Endothelial cell of hepatic sinusoid (primary cell): Measurements from ENCODE around the gene SGO2.
"Not testable (repeated sequence)": the region's sequence is repeated elsewhere in the genome, so short reads cannot be mapped to it uniquely, and the experiment has no call there.

ENCODE experiments used
- in situ Hi-C: cut with HindIII; loops from 2 replicates; pipeline ENCODE4 v1.10.0; 2017; ENCODE audit warnings: low sequenced_read_pairs

SGO2 gene

DNA sequence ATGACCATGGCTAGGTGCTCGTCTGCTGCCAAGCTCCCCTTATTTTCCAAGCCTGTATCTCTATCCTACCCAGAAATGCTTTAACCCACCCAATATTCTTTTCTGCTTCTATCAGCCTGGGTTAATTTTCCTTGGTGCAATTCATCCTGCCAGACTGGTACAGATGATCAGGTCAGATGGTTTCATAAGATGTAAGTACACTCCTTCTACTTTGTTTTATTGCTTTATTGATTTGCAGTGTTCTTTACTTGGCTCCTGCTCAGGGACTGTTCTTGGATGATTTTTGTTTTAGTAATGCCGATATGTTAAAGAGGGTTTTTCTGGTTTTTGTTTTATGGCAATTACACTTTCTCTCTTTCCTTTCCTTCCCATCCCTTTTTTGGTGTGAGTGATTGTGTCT lies 2.4 kb upstream of the SGO2 start:
- in situ Hi-C loops = no loop called here

- in situ Hi-C loops = no loop called here
Measured at GRCh38 chr2:200525066-200525465, 941 bp upstream of the SGO2 start.

GRCh38 chr2:200525551-200525881 lies 491 bp upstream of the SGO2 start:
- in situ Hi-C loops = no loop called here

DNA sequence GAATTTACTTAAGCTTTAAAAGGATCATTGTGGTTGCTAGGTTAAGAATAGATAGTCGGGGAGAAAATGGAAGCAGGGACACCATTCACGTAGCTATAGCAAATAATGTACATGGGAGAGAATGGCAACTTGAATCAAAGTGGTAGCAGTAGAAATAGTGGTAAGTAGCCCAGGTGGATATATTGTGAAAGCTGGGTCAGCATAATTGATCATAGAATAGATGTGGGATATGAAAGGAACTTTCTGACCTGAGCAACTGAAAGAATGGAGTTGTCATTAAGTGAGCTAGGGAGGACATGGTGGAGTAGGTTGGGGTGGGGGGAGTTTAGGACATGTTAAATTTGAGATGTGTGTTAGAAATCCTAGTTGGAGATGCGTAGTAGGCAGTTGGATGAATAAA lies 2.2 kb downstream of the SGO2 start:
- in situ Hi-C loops = no loop called here

GRCh38 chr2:200533754-200534153 lies 7.7 kb downstream of the SGO2 start:
- in situ Hi-C loops = no loop called here

GRCh38 chr2:200534572-200534971 lies 8.6 kb downstream of the SGO2 start:
- in situ Hi-C loops = no loop called here

DNA sequence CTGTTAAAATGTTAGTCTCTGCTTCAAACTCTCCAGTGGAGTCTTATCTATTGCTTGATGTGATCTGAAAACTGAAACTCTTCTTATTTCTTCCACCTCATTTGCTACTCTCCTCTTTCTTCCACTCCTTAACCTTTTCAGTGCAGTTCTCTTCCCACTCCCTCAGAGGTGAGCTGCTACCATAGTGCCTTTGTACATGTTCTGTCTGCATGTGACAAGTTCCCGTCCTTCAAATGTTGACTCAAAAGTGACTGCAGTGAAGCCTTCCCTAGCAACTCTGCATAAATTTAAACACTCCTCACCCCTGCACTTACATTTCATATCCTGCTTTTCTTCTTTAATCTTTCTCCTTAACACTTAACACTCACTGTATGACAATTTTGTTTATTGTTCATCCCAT lies 12.1 kb downstream of the SGO2 start:
- in situ Hi-C loops = loop anchor here (5.0 kb wide), 1 partner anchor 44 kb away; no protein-coding TSS in a partner anchor

- in situ Hi-C loops = no loop called here
Measured at GRCh38 chr2:200540793-200541192, 14.8 kb downstream of the SGO2 start.

GRCh38 chr2:200566596-200566995 lies 40.6 kb downstream of the SGO2 start:
- in situ Hi-C loops = not testable (repeated sequence)

GRCh38 chr2:200567932-200568331 lies 41.9 kb downstream of the SGO2 start:
- in situ Hi-C loops = no loop called here

GRCh38 chr2:200575957-200576356 lies 50.0 kb downstream of the SGO2 start:
- in situ Hi-C loops = no loop called here

DNA sequence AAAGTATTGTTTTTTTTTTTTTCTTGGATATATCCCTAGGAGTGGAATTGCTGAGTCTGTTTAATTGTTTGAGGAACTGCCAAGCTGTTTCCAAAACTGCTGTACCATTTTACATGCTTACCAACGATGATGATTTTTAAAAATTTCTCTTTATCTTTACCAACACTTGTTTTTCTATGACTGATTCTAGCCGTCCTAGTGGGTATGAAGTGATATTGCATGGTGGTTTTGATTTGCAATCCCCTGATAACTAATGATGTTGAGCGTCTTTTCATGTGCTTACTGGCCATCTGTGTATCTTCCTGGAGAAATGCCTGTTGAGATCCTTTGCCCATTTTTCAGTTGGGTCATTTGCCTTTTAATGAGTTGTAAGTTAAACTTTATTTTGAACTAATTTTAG lies 51.0 kb downstream of the SGO2 start:
- in situ Hi-C loops = no loop called here

DNA sequence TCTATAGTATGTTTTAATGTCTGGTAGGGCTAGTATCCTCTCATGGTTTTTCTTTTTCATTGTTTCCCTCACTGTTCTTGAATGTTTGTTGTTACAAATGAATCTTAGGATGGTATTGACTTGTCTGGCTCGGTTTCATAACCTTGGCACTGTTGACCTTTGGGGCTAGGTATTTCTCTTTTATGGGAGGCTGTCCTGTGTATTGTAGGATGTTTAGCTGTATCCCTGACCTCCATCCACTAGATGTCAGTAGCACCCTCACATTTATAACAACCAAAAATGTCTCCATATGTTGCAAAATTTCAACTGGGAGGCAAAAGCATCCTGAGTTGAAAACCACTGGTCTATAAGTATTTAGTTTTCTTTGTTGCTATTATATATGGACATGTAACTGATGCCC lies 52.8 kb downstream of the SGO2 start:
- in situ Hi-C loops = no loop called here

DNA sequence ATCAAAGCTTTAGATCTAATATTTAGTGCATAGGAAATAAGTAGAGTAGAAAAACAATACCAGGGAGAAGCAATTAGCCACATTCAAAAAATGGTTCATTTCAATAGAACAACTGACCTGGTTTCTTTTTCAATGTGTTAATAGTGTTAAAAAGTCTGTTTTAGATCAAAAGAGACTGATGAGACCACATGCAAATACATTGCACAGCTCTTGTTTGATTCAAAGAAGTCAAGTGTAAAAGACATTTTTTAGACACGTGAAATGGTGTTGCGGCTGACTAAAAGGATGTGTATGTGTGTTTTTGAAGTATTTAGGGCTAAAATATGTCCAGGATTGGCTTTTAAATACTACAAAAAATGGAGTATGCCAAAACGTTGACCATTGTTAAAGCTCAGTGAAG lies 58.6 kb downstream of the SGO2 start:
- in situ Hi-C loops = loop anchor here (5.0 kb wide), 3 partner anchors 47 to 118 kb away; no protein-coding TSS in a partner anchor

- in situ Hi-C loops = no loop called here
Measured at GRCh38 chr2:200585340-200585729, 59.3 kb downstream of the SGO2 start.

GRCh38 chr2:200585730-200586643 lies 60.0 kb downstream of the SGO2 start, which contains the start of gene AOX1:
AOX1 (plus strand) TSS chr2:200586014; CDS start chr2:200586109, 95 bp downstream.
- in situ Hi-C loops = no loop called here

- in situ Hi-C loops = no loop called here
Measured at GRCh38 chr2:200586644-200586975, 60.6 kb downstream of the SGO2 start.

- in situ Hi-C loops = no loop called here
Measured at GRCh38 chr2:200587007-200587616, 61.1 kb downstream of the SGO2 start.

DNA sequence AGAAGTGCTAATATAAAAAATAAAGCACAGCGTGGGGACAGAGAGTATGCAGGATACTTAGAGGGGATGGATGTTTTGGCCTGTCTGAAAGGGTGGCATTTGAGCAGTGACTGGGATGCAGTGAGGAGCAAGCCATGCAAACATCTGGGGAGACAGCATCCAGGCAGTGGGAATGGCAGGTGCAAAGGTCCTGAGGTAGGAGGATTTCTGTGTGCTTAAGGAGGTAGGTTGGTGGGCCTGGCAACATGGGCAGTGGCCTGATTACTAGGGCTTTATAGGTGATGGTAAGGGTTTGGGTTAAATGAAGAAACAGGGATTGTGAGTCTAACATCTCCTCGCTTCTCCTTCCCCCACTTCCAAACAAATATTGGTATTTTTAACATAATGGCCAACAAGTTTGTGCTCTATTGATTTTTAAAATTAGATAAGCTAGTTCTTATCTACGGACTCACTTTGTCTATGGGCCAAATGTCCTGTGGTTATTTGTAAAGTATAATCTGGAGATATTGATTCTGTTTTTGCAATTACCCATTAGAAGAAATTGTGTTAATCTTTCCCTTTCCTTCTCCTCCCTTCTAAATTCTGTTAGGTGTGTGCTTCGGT lies 62.2 kb downstream of the SGO2 start:
- in situ Hi-C loops = no loop called here

DNA sequence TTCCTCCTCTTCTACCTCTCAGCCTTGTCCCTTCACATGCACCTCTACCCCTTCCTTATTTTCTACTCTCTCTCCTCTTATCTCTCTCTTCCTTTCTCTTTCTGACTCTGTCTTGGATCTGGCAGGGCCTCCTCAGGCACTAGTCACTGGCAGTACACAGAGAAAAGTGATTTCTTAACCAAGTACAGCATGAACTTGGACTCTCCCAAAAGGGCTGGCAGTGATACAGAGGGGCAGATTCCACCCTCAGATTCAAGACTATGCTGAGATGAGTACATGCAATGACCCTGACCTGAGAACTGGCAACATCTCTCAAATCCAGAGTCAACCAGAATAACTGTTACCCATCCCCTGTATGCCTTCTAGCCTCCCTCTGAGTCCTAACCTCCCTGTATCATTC lies 64.1 kb downstream of the SGO2 start:
- in situ Hi-C loops = no loop called here

DNA sequence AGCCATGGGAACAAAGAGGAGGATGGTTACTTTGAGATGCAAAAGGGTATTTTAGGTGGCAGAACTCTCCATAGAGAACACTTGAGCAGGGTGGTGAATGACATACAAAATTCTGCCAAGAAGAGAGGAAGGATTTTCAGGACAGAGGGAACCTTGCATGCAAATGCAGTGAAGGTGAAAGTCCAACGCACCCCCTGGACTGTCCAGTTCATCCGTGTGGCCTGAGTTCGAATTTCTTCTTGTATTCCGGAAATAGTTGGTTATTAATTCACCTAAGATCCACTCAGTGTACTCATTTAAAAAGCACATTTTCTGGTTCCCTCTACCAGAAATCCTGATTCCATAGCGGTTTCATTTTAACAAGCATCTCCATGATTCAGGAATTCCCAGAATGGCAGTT lies 65.3 kb downstream of the SGO2 start:
- in situ Hi-C loops = no loop called here
